HFFc6 (cell line): ENCODE results near the gene CXCL1. TPM values are rescaled to one million over a fixed set of nuclear protein-coding genes. Genes with fewer than 3 reads are reported as not detected.

ENCODE experiments used
- DNase-seq: peaks from one replicate; pipeline ENCODE4 v3.0.0-alpha.2; 2018
- H3K27ac Mint-ChIP-seq: 2 replicates; pipeline ENCODE4 v1.8.0; 2020; ENCODE audit warnings: mild to moderate bottlenecking, mixed read lengths
- H3K27me3 Mint-ChIP-seq: 2 replicates; pipeline ENCODE4 v1.8.0; 2021; ENCODE audit warnings: mild to moderate bottlenecking, moderate library complexity, mixed read lengths; ENCODE audit not compliant: insufficient read depth
- H3K36me3 Mint-ChIP-seq: 2 replicates; pipeline ENCODE4 v1.8.0; 2021; ENCODE audit warnings: low read depth, mixed read lengths
- H3K4me1 Mint-ChIP-seq: 2 replicates; pipeline ENCODE4 v1.8.0; 2020; ENCODE audit warnings: low read depth, mixed read lengths
- H3K4me3 Mint-ChIP-seq: 2 replicates; pipeline ENCODE4 v1.8.0; 2020; ENCODE audit warnings: mild to moderate bottlenecking, moderate library complexity, mixed read lengths
- H3K9me3 Mint-ChIP-seq: 2 replicates; pipeline ENCODE4 v1.8.0; 2020; ENCODE audit warnings: mild to moderate bottlenecking, mixed read lengths
- total RNA-seq, 6 experiments: library from RNA; stranded (reverse); fragmentation: NEBNext Ultra II Directional; extraction: Animal tissue kit (Norgen Biotek cat#: 25700); gene quantifications; 2 replicates in 1 of 6; 3 replicates in 5 of 6; pipeline ENCODE4 v1.2.3, GENCODE V29; 2021
- TF ChIP-seq, protein P1 (sequence below): fragments of 200-600 bp; sonication (generic); IDR thresholded peaks from 2 replicates; pipeline ENCODE4 v1.5.0; 2021; ENCODE audit warnings: antibody characterized with exemption, mild to moderate bottlenecking

CXCL1 gene
- total RNA-seq, 6 experiments from 2014 or later: 0.71 to 5.0 (median 4.3) TPM

DNA sequence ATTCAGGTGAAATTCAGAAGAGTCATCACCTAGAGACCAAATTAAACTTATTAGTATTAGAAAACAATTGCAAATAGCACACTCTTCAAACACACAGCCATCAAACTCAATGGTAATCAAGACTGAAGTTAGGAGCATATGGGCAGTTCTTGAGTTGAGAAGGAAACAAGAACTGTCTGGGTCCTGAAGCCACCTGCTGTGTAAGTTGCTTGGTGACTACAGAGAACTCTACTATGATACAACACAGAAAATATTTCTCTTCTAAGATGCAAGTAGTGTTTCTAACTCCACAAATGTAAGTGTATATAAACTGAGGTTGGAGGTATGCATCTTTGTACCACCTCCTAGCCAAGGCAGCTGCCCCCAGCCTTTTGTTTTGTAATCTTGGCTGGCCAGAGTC, 16.4 kb upstream of the CXCL1 start:
- H3K27me3 Mint-ChIP-seq: peaks cover 4% of the 10 kb centered on the region
- TF ChIP-seq, protein P1, sequence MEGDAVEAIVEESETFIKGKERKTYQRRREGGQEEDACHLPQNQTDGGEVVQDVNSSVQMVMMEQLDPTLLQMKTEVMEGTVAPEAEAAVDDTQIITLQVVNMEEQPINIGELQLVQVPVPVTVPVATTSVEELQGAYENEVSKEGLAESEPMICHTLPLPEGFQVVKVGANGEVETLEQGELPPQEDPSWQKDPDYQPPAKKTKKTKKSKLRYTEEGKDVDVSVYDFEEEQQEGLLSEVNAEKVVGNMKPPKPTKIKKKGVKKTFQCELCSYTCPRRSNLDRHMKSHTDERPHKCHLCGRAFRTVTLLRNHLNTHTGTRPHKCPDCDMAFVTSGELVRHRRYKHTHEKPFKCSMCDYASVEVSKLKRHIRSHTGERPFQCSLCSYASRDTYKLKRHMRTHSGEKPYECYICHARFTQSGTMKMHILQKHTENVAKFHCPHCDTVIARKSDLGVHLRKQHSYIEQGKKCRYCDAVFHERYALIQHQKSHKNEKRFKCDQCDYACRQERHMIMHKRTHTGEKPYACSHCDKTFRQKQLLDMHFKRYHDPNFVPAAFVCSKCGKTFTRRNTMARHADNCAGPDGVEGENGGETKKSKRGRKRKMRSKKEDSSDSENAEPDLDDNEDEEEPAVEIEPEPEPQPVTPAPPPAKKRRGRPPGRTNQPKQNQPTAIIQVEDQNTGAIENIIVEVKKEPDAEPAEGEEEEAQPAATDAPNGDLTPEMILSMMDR: no peak
- no peaks in the 10 kb centered on the region for H3K36me3 Mint-ChIP-seq
- H3K27ac Mint-ChIP-seq: no peak overlapping the region
- H3K9me3 Mint-ChIP-seq: peaks cover 5% of the 10 kb centered on the region; the same call in 1 of the 2 replicates
- peaks cover 30% of the 10 kb centered on the region for H3K4me1 Mint-ChIP-seq
- no peak for DNase-seq
- peak overlapping the region; percentile 71 for H3K4me3 Mint-ChIP-seq

DNA sequence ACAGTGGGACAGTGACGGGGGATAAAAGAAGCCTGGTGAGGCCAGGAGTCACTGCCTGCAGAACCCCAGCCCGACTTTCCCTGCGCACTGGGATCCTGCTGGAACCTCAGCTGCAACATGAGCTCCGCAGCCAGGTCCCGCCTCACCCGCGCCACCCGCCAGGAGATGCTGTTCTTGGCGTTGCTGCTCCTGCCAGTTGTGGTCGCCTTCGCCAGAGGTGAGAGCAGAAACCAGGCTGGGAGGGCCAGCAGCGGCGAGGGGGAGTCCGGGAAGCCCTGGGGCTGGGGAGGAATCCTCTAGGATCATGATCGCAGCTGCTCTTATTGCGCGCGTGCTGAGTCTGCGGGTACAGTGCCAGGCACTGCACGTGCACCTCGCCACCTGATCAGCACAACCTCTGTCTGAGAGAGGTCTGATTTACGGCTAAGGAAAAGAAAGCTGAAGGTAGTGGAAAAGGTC, 15.9 kb upstream of the CXCL1 start, which contains the start of gene PF4V1:
Gene PF4V1 (plus strand): TSS at position 51 of the 459 bp plus-strand sequence. CDS start 67 bp downstream, at position 118.
- TF ChIP-seq, protein P1: peak; percentile 60
- H3K4me3 Mint-ChIP-seq: peak within 1 kb of the TSS; percentile 71
- peaks cover 30% of the 10 kb centered on the region for H3K4me1 Mint-ChIP-seq
- peaks cover 4% of the 10 kb centered on the region for H3K27me3 Mint-ChIP-seq
- no peak for DNase-seq
- no peaks in the 10 kb centered on the region for H3K36me3 Mint-ChIP-seq
- H3K27ac Mint-ChIP-seq: no peak within 1 kb of the TSS
- H3K9me3 Mint-ChIP-seq: peaks cover 5% of the 10 kb centered on the region; the same call in 1 of the 2 replicates

DNA sequence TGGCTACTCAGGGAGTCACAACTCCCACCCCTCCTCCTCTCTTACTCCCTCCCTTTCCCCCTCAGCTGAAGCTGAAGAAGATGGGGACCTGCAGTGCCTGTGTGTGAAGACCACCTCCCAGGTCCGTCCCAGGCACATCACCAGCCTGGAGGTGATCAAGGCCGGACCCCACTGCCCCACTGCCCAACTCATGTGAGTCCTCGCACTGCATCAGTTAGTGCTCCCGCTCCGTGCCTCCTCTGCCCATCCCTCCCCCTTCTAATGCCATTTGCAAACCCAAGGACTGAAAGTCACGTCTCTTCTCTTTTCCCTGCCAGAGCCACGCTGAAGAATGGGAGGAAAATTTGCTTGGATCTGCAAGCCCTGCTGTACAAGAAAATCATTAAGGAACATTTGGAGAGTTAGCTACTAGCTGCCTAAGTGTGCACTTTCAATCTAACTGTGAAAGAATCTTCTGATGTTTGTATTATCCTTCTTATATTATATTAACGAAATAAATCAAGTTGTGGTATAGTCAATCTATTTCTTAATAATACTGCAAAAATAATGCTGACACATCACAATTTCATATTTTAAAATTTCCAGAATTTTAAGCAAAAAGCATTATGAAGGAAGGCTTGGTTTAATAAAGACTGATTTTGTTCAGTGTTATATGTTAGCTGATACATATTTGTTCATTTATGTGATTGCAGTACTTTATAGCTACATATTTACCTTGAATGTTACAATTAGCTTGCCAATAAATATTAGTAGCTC, 15.3 kb upstream of the CXCL1 start:
- no peak for DNase-seq
- TF ChIP-seq, protein P1: no peak
- peaks cover 5% of the 10 kb centered on the region; the same call in 1 of the 2 replicates for H3K9me3 Mint-ChIP-seq
- peak overlapping the region; percentile 71 for H3K4me3 Mint-ChIP-seq
- no peaks in the 10 kb centered on the region for H3K36me3 Mint-ChIP-seq
- H3K4me1 Mint-ChIP-seq: peaks cover 34% of the 10 kb centered on the region
- no peak overlapping the region for H3K27ac Mint-ChIP-seq
- peaks cover 4% of the 10 kb centered on the region; the same call in 1 of the 2 replicates for H3K27me3 Mint-ChIP-seq

DNA sequence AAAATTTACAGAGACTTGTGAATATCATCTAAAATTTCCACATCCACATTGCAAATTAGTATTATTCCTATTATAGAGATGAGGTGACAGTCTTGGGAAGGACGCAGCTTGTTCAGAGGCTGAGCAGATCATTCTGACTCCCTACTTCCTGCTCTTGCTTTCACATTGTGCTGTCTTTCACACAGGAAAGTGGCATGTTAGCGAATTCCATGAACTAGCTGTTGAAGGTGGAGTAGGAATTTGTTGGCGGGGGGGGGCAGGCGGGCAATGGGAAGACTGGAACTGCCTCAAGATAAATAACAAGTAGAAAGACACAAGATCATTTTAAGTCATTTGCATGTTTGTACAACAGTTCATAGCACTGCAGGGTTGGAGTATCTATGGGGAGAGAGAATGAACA, 13.8 kb upstream of the CXCL1 start:
- Mint-ChIP-seq H3K4me1 (peaks cover 49% of the 10 kb centered on the region), H3K27ac (no peak overlapping the region), H3K9me3 (peaks cover 5% of the 10 kb centered on the region; the same call in 1 of the 2 replicates), H3K36me3 (no peaks in the 10 kb centered on the region), H3K4me3 (no peak overlapping the region), H3K27me3 (peaks cover 4% of the 10 kb centered on the region; the same call in 1 of the 2 replicates)
- TF ChIP-seq, protein P1: no peak
- no peak for DNase-seq

- Mint-ChIP-seq H3K27me3 (peaks cover 4% of the 10 kb centered on the region; the same call in 1 of the 2 replicates), H3K9me3 (peaks cover 5% of the 10 kb centered on the region; the same call in 1 of the 2 replicates), H3K27ac (no peak overlapping the region), H3K36me3 (no peaks in the 10 kb centered on the region), H3K4me1 (peaks cover 49% of the 10 kb centered on the region), H3K4me3 (no peak overlapping the region)
- peak; percentile 57 for DNase-seq
- TF ChIP-seq, protein P1: no peak
These were observed 12.7 kb upstream of the CXCL1 start for GRCh38 chr4:73856518-73856917.
